HCT116 (cell line): ENCODE data around the gene PSMD4. TPM values are rescaled to one million over a fixed set of nuclear protein-coding genes. Genes with fewer than 3 reads are reported as not detected.

ENCODE experiments used
- ATAC-seq: fragments of 200-7000 bp; cut with Tn5 transposase; 2 replicates; pipeline ENCODE4 v1.9.1; 2020; ENCODE audit warnings: mild to moderate bottlenecking, moderate library complexity
- BruUV-seq: library from RNA; stranded (reverse); fragments of 400-500 nt; replicated peaks from 2 replicates; lab custom pipeline; 2021; lab: Mats Ljungman, UMichigan
- CTCF ChIA-PET: fragments of 300-600 bp; sonication (Branson Sonifier 250); formaldehyde crosslinking; loops from one replicate; lab custom pipeline; 2021; ENCODE audit warnings: antibody characterized with exemption; lab: Charles Lee
- POLR2A ChIA-PET: fragments of 300-600, 350-600 bp; sonication (Branson Sonifier 250); formaldehyde crosslinking; loops from one replicate; lab custom pipeline; 2021; ENCODE audit warnings: antibody characterized with exemption; lab: Charles Lee
- RAD21 ChIA-PET, 2 experiments: fragments of 300-600 bp; sonication (Branson Sonifier 250); formaldehyde crosslinking; loops; one replicate each; lab custom pipeline; 2023; ENCODE audit warnings: low total read pairs in 2 of 2; ENCODE audit not compliant: uncharacterized antibody in 2 of 2, unreplicated experiment in 2 of 2, low non-redundant PET in 1 of 2; lab: Charles Lee
- DNase-seq: peaks from one replicate; pipeline ENCODE4 v3.0.0-alpha.2; 2010; ENCODE audit warnings: low read depth, low spot score
- H2AFZ ChIP-seq: fragments of 200-600 bp; shearing (Covaris generic), sonication (generic); 2 replicates; pipeline ENCODE4 v1.6.1; 2017; ENCODE audit warnings: low read depth, mixed run types, mixed read lengths, antibody characterized with exemption, low read length; ENCODE audit not compliant: poor library complexity, severe bottlenecking
- H3K27ac ChIP-seq: 2 replicates; pipeline ENCODE4 v1.5.1; 2012; ENCODE audit warnings: low read depth, low read length
- H3K27me3 ChIP-seq: fragments of 200-600 bp; sonication (generic); 2 replicates; pipeline ENCODE4 v1.6.1; 2016; ENCODE audit warnings: mixed run types, low read length, mixed read lengths; ENCODE audit not compliant: insufficient read depth
- H3K36me3 ChIP-seq, 2 experiments: fragments of 200-500 bp in 1 of 2; fragments of 200-600 bp in 1 of 2; sonication (Bioruptor generic) in 1 of 2; sonication (generic) in 1 of 2; 2 replicates each; pipeline versions ENCODE4 v1.5.1 to v1.6.1; 2014 to 2016; ENCODE audit warnings: low read length in 2 of 2, inconsistent platforms in 1 of 2, mixed read lengths in 1 of 2, mixed run types in 1 of 2; ENCODE audit not compliant: insufficient read depth in 2 of 2, control insufficient read depth in 1 of 2
- H3K4me1 ChIP-seq, 2 experiments: fragments of 200-600 bp in 1 of 2; sonication (generic) in 1 of 2; 2 replicates each; pipeline versions ENCODE4 v1.5.1 to v1.6.1; 2012 to 2017; ENCODE audit warnings: low read length in 2 of 2, inconsistent platforms in 1 of 2, mild to moderate bottlenecking in 1 of 2, mixed read lengths in 1 of 2, mixed run types in 1 of 2, moderate library complexity in 1 of 2; ENCODE audit not compliant: insufficient read depth in 2 of 2, control insufficient read depth in 1 of 2
- H3K4me2 ChIP-seq: fragments of 200-600 bp; sonication (generic); 2 replicates; pipeline ENCODE4 v1.6.1; 2017; ENCODE audit warnings: mixed run types, low read length, mixed read lengths
- H3K4me3 ChIP-seq, 2 experiments: fragments of 200-600 bp in 1 of 2; sonication (generic) in 1 of 2; replicated peaks in 1 of 2; 2 replicates each; pipeline ENCODE4 v1.5.1; 2011 to 2016; ENCODE audit warnings: low read length in 2 of 2, control low read depth in 1 of 2, low read depth in 1 of 2, mild to moderate bottlenecking in 1 of 2, mixed read lengths in 1 of 2, mixed run types in 1 of 2
- H3K79me2 ChIP-seq: fragments of 200-600 bp; sonication (generic); 2 replicates; pipeline ENCODE4 v1.6.1; 2017; ENCODE audit warnings: mild to moderate bottlenecking, mixed run types, low read length, moderate library complexity, mixed read lengths; ENCODE audit not compliant: insufficient read depth
- H3K9ac ChIP-seq: fragments of 200-600 bp; sonication (generic); 2 replicates; pipeline ENCODE4 v1.6.1; 2016; ENCODE audit warnings: low read length, mixed read lengths
- H3K9me2 ChIP-seq: fragments of 200-600 bp; sonication (generic), shearing (Covaris generic); 2 replicates; pipeline ENCODE4 v1.6.1; 2017; ENCODE audit warnings: mixed run types, mild to moderate bottlenecking, moderate library complexity; ENCODE audit not compliant: insufficient read depth
- H3K9me3 ChIP-seq, 2 experiments: fragments of 200-500 bp in 1 of 2; fragments of 200-600 bp in 1 of 2; sonication (Bioruptor generic) in 1 of 2; sonication (generic) in 1 of 2; 2 replicates each; pipeline ENCODE4 v1.6.1; 2014 to 2017; ENCODE audit warnings: low read length in 2 of 2, mixed read lengths in 2 of 2, inconsistent platforms in 1 of 2, low read depth in 1 of 2, mild to moderate bottlenecking in 1 of 2, mixed run types in 1 of 2, moderate library complexity in 1 of 2; ENCODE audit not compliant: control insufficient read depth in 1 of 2, insufficient read depth in 1 of 2
- H4K20me1 ChIP-seq: fragments of 200-600 bp; sonication (generic), shearing (Covaris generic); 2 replicates; pipeline ENCODE4 v1.6.1; 2017; ENCODE audit warnings: mixed run types, mild to moderate bottlenecking, moderate library complexity; ENCODE audit not compliant: insufficient read depth
- CEBPB ChIP-seq: IDR thresholded peaks from 2 replicates; pipeline ENCODE4 v1.6.1; 2012; ENCODE audit warnings: low read depth
- EGR1 ChIP-seq: IDR thresholded peaks from 2 replicates; pipeline ENCODE4 v1.6.1; 2012; ENCODE audit warnings: low read depth
- EZH2 ChIP-seq: fragments of 200-600 bp; sonication (generic); IDR thresholded peaks from 2 replicates; pipeline ENCODE4 v1.6.1; 2017; ENCODE audit warnings: antibody characterized with exemption, mixed run types
- POLR2A ChIP-seq: IDR thresholded peaks from 2 replicates; pipeline ENCODE4 v1.7.0; 2011; ENCODE audit warnings: borderline replicate concordance; ENCODE audit not compliant: insufficient read depth, insufficient read length; ENCODE audit errors: extremely low read depth
- POLR2AphosphoS5 ChIP-seq: IDR thresholded peaks from 2 replicates; pipeline ENCODE4 v1.6.1; 2011; ENCODE audit warnings: mild to moderate bottlenecking, low read depth, low read length, moderate library complexity
- RAD21 ChIP-seq: IDR thresholded peaks from 2 replicates; pipeline ENCODE4 v1.6.1; 2012; ENCODE audit warnings: low read depth, mild to moderate bottlenecking
- SRF ChIP-seq: IDR thresholded peaks from 2 replicates; pipeline ENCODE4 v1.6.1; 2012; ENCODE audit warnings: low read depth
- TCF7L2 ChIP-seq: IDR thresholded peaks from 2 replicates; pipeline ENCODE4 v1.7.0; 2011; ENCODE audit warnings: borderline replicate concordance, inconsistent platforms; ENCODE audit not compliant: insufficient read depth, insufficient read length; ENCODE audit errors: extremely low read depth
- YY1 ChIP-seq: IDR thresholded peaks from 2 replicates; pipeline ENCODE4 v1.6.1; 2011; ENCODE audit warnings: low read length, low read depth, moderate library complexity, mild to moderate bottlenecking; ENCODE audit not compliant: insufficient replicate concordance; ENCODE audit errors: extremely low read depth
- ZFX ChIP-seq: fragments of 450-650 bp; IDR thresholded peaks from 2 replicates; pipeline ENCODE4 v1.6.1; 2017
- intact Hi-C: fragments of 100-400 bp; cut with micrococcal nuclease; formaldehyde crosslinking; loops from 2 replicates; pipeline ENCODE4 v1.10.0; 2022
- total RNA-seq: library from RNA; stranded (reverse); gene quantifications from one replicate; pipeline ENCODE4 v1.2.1, GENCODE V29; 2021; ENCODE audit not compliant: unreplicated experiment
- TF ChIP-seq, protein P1 (sequence below): IDR thresholded peaks from 2 replicates; pipeline ENCODE4 v1.6.1; 2011; ENCODE audit warnings: mild to moderate bottlenecking, low read length, moderate library complexity; ENCODE audit not compliant: insufficient replicate concordance; ENCODE audit errors: extremely low read depth
- TF ChIP-seq, protein P2 (sequence below): IDR thresholded peaks from 2 replicates; pipeline ENCODE4 v1.6.1; 2012
- TF ChIP-seq, protein P3 (sequence below), 3 experiments: fragments of 200-600 bp in 1 of 3; sonication (generic) in 1 of 3; IDR thresholded peaks in 2 of 3; conservative IDR thresholded peaks in 1 of 3; 2 replicates each; pipeline ENCODE4 v1.5.1; 2012 to 2017; ENCODE audit warnings: low read depth in 2 of 3, low read length in 2 of 3, antibody characterized with exemption in 1 of 3, borderline replicate concordance in 1 of 3, control low read depth in 1 of 3, mild to moderate bottlenecking in 1 of 3, mixed read lengths in 1 of 3, mixed run types in 1 of 3, moderate library complexity in 1 of 3; ENCODE audit not compliant: insufficient read depth in 1 of 3
- TF ChIP-seq, protein P4 (sequence below): IDR thresholded peaks from 2 replicates; pipeline ENCODE4 v1.6.1; 2012; ENCODE audit warnings: low read depth

The PSMD4 gene
- total RNA-seq, 1 experiment from 2014 or later: 225 TPM

DNA sequence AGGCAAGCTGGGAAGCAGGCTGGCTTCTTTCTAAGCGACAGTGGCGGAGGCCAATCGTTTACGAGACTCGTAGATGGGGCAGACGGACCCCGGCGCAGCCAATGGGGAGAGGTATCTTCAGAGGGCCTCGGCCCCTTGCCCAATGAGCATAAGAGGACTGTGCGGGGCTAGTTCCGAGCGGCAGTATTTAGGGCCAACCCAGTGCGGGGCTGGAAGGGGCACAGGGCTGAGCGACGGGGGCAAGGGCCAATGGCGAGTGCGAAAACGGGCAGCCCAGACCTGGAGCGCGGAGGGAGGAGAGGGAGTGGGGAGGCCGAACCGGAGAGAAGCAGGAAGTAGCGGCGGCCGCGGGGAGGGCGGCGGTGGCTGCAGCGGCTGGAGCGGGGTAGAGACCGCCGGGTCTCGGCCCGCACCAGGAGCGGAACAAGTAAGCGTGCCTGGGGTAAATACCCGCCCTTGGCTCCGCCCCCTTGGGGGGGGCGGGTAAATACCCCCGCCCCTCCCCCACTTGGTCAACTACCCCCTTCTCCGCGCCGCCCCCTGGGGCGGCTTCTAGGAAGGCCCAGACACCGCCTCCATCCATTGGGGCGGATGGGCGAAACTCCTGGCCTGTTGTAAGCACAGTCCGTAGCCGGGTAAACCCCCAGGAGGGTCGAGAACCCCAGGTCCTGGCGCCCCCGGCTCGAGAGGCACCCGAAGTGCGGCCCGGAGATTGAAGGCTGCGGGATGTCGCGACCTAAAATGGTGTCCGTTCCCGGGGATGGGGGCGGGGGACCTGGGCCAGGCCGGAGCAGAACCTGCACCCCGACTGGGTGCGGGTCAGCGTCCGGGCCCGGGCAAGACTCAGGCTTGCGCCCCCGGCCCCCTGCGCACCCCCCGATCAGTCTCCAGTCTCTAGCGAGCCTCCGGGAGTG lies 27.7 kb downstream of the PSMD4 start, which contains the start of gene ZNF687:
ZNF687 (plus strand) TSS at position 331 of the 914 bp plus-strand sequence. CDS start 3,993 bp downstream, outside the sequence.
- TF ChIP-seq, protein P1, sequence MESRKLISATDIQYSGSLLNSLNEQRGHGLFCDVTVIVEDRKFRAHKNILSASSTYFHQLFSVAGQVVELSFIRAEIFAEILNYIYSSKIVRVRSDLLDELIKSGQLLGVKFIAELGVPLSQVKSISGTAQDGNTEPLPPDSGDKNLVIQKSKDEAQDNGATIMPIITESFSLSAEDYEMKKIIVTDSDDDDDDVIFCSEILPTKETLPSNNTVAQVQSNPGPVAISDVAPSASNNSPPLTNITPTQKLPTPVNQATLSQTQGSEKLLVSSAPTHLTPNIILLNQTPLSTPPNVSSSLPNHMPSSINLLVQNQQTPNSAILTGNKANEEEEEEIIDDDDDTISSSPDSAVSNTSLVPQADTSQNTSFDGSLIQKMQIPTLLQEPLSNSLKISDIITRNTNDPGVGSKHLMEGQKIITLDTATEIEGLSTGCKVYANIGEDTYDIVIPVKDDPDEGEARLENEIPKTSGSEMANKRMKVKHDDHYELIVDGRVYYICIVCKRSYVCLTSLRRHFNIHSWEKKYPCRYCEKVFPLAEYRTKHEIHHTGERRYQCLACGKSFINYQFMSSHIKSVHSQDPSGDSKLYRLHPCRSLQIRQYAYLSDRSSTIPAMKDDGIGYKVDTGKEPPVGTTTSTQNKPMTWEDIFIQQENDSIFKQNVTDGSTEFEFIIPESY: no peak
- TF ChIP-seq CEBPB: no peak
- peak; percentile 85 for TF ChIP-seq ZFX
- TF ChIP-seq, protein P2, sequence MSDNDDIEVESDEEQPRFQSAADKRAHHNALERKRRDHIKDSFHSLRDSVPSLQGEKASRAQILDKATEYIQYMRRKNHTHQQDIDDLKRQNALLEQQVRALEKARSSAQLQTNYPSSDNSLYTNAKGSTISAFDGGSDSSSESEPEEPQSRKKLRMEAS: no peak
- TF ChIP-seq, protein P3, sequence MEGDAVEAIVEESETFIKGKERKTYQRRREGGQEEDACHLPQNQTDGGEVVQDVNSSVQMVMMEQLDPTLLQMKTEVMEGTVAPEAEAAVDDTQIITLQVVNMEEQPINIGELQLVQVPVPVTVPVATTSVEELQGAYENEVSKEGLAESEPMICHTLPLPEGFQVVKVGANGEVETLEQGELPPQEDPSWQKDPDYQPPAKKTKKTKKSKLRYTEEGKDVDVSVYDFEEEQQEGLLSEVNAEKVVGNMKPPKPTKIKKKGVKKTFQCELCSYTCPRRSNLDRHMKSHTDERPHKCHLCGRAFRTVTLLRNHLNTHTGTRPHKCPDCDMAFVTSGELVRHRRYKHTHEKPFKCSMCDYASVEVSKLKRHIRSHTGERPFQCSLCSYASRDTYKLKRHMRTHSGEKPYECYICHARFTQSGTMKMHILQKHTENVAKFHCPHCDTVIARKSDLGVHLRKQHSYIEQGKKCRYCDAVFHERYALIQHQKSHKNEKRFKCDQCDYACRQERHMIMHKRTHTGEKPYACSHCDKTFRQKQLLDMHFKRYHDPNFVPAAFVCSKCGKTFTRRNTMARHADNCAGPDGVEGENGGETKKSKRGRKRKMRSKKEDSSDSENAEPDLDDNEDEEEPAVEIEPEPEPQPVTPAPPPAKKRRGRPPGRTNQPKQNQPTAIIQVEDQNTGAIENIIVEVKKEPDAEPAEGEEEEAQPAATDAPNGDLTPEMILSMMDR (IDR thresholded peaks at IDR 0.05 in 2 of 3, conservative IDR thresholded peaks at IDR 0.05 in 1 of 3; ENCODE audit: borderline replicate concordance in 1 of 3, insufficient read depth in 1 of 3, low read depth in 2 of 3, low read length in 2 of 3): no peak
- peak; percentile 66 for TF ChIP-seq POLR2AphosphoS5
- no peak for TF ChIP-seq EZH2
- TF ChIP-seq YY1: peak; percentile 10
- TF ChIP-seq TCF7L2: no peak
- no peak for TF ChIP-seq RAD21
- TF ChIP-seq, protein P4, sequence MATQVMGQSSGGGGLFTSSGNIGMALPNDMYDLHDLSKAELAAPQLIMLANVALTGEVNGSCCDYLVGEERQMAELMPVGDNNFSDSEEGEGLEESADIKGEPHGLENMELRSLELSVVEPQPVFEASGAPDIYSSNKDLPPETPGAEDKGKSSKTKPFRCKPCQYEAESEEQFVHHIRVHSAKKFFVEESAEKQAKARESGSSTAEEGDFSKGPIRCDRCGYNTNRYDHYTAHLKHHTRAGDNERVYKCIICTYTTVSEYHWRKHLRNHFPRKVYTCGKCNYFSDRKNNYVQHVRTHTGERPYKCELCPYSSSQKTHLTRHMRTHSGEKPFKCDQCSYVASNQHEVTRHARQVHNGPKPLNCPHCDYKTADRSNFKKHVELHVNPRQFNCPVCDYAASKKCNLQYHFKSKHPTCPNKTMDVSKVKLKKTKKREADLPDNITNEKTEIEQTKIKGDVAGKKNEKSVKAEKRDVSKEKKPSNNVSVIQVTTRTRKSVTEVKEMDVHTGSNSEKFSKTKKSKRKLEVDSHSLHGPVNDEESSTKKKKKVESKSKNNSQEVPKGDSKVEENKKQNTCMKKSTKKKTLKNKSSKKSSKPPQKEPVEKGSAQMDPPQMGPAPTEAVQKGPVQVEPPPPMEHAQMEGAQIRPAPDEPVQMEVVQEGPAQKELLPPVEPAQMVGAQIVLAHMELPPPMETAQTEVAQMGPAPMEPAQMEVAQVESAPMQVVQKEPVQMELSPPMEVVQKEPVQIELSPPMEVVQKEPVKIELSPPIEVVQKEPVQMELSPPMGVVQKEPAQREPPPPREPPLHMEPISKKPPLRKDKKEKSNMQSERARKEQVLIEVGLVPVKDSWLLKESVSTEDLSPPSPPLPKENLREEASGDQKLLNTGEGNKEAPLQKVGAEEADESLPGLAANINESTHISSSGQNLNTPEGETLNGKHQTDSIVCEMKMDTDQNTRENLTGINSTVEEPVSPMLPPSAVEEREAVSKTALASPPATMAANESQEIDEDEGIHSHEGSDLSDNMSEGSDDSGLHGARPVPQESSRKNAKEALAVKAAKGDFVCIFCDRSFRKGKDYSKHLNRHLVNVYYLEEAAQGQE: no peak
- TF ChIP-seq POLR2A: peak; percentile 32
- no peak for TF ChIP-seq EGR1
- TF ChIP-seq SRF: no peak
- CTCF ChIA-PET: interaction anchor here (0.9 to 2.0 kb wide), 8 partner anchors 19 to 257 kb away, joined by 3 to 9 read pairs (median 4); no protein-coding TSS in a partner anchor
- POLR2A ChIA-PET: interaction anchor here (0.7 to 2.1 kb wide), 18 partner anchors 10 to 481 kb away, joined by 3 to 9 read pairs (median 4); partner anchors contain the start of genes MRPL9, PI4KB, PSMD4 and VPS72

More for the DNA sequence above, 27.7 kb downstream of the PSMD4 start, which contains the start of gene ZNF687:
- peak within 1 kb of the TSS; percentile 90 for H3K9ac ChIP-seq
- no TSS peak for BruUV-seq
- peaks cover 22% of the 10 kb centered on the region for H3K79me2 ChIP-seq
- H3K9me3 ChIP-seq: no peaks in the 10 kb centered on the region
- peak within 1 kb of the TSS; percentile 97 for H2AFZ ChIP-seq
- peak within 1 kb of the TSS; percentile 97 for H3K4me2 ChIP-seq
- peaks cover 5 to 8% of the 10 kb centered on the region in 2 experiments; a peak in 3 of 4 replicates for H3K36me3 ChIP-seq
- ATAC-seq: peak; percentile 92
- H3K27me3 ChIP-seq: no peaks in the 10 kb centered on the region
- intact Hi-C loops: loop anchor here (1.0 to 2.0 kb wide), 2 partner anchors 85 to 116 kb away; no protein-coding TSS in a partner anchor
- RAD21 ChIA-PET: interaction anchor here in 1 of 2 experiments (1.0 to 1.3 kb wide), 4 partner anchors 19 to 452 kb away, joined by 3 to 6 read pairs (median 4); no protein-coding TSS in a partner anchor
- no peaks in the 10 kb centered on the region for H3K9me2 ChIP-seq
- H4K20me1 ChIP-seq: no peaks in the 10 kb centered on the region
- peaks cover 11 to 25% of the 10 kb centered on the region in 2 experiments for H3K4me1 ChIP-seq
- H3K4me3 ChIP-seq: peak within 1 kb of the TSS; percentile 59 to 79
- DNase-seq: peak; percentile 100
- H3K27ac ChIP-seq: peak within 1 kb of the TSS; percentile 92
